CD4-positive, CD25-positive, alpha-beta regulatory T cell (primary cell): ENCODE measurements around the gene STAT5A. TPM values are rescaled to one million over a fixed set of nuclear protein-coding genes. Genes with fewer than 3 reads are reported as not detected.
"Not testable (repeated sequence)": the region's sequence is repeated elsewhere in the genome, so short reads cannot be mapped to it uniquely, and the experiment has no call there.

Source experiments
- ATAC-seq, 2 donors: fragments of 150-1000 bp; cut with Tn5 transposase; one replicate each; pipeline ENCODE4 v1.10.0; 2021; ENCODE audit warnings: low read depth in 2 of 2, moderate number of reproducible peaks in 2 of 2, moderate library complexity in 1 of 2
- DNase-seq, 3 donors: peaks; one replicate each; pipeline versions ENCODE4 v3.0.0 to v3.0.0-alpha.2; 2012 to 2022; ENCODE audit warnings: mixed read lengths in 1 of 3
- H3K27ac ChIP-seq: one replicate; pipeline ENCODE4 v1.7.0; 2013; ENCODE audit warnings: mild to moderate bottlenecking, low read length; ENCODE audit not compliant: insufficient read depth, poor library complexity, severe bottlenecking
- H3K27me3 ChIP-seq: one replicate; pipeline ENCODE4 v1.7.0; 2013; ENCODE audit warnings: low read length; ENCODE audit not compliant: control insufficient read depth, insufficient read depth
- H3K36me3 ChIP-seq: one replicate; pipeline ENCODE4 v1.7.0; 2013; ENCODE audit warnings: mild to moderate bottlenecking, low read length, moderate library complexity; ENCODE audit not compliant: control insufficient read depth, insufficient read depth
- H3K4me1 ChIP-seq: 2 replicates; pipeline ENCODE4 v1.7.0; 2013; ENCODE audit warnings: mild to moderate bottlenecking, low read length; ENCODE audit not compliant: insufficient read depth, control insufficient read depth, poor library complexity, severe bottlenecking
- H3K4me3 ChIP-seq: one replicate; pipeline ENCODE4 v1.7.0; 2013; ENCODE audit warnings: low read depth, mild to moderate bottlenecking, low read length, moderate library complexity
- H3K9me3 ChIP-seq, 2 experiments: 1 replicate in 1 of 2; 2 replicates in 1 of 2; pipeline ENCODE4 v1.7.0; 2013; ENCODE audit warnings: low read length in 2 of 2, mild to moderate bottlenecking in 1 of 2, moderate library complexity in 1 of 2; ENCODE audit not compliant: control insufficient read depth in 2 of 2
- H3K27ac Mint-ChIP-seq, 3 donors: one replicate each; pipeline ENCODE4 v1.8.0; 2020 to 2022; ENCODE audit warnings: mild to moderate bottlenecking in 3 of 3, mixed read lengths in 3 of 3, moderate library complexity in 2 of 3
- H3K27me3 Mint-ChIP-seq: one replicate; pipeline ENCODE4 v1.8.0; 2022; ENCODE audit warnings: mild to moderate bottlenecking, mixed read lengths
- H3K36me3 Mint-ChIP-seq: one replicate; pipeline ENCODE4 v1.8.0; 2020; ENCODE audit warnings: mixed read lengths
- H3K4me1 Mint-ChIP-seq, 4 donors: one replicate each; pipeline ENCODE4 v1.8.0; 2020 to 2022; ENCODE audit warnings: mixed read lengths in 4 of 4, mild to moderate bottlenecking in 1 of 4
- H3K4me3 Mint-ChIP-seq, 4 donors: one replicate each; pipeline ENCODE4 v1.8.0; 2020 to 2022; ENCODE audit warnings: mild to moderate bottlenecking in 4 of 4, mixed read lengths in 4 of 4, moderate library complexity in 3 of 4
- H3K9me3 Mint-ChIP-seq, 7 donors: one replicate each; pipeline ENCODE4 v1.8.0; 2020 to 2022; ENCODE audit warnings: mixed read lengths in 7 of 7, mild to moderate bottlenecking in 3 of 7, moderate library complexity in 2 of 7
- polyA plus RNA-seq, 4 donors: library from polyadenylated mRNA; unstranded; fragments of 300-500 nt; fragmentation: Illumina TruSeq; gene quantifications; one replicate each; pipeline ENCODE4 v1.2.3, GENCODE V29; 2021
- total RNA-seq: library from RNA; stranded (reverse); gene quantifications from one replicate; pipeline ENCODE4 v1.2.3, GENCODE V29; 2022

Gene STAT5A
- total and polyA plus RNA-seq, 5 donors from 2014 or later: 71.1 to 177 (median 76.8) TPM

DNA sequence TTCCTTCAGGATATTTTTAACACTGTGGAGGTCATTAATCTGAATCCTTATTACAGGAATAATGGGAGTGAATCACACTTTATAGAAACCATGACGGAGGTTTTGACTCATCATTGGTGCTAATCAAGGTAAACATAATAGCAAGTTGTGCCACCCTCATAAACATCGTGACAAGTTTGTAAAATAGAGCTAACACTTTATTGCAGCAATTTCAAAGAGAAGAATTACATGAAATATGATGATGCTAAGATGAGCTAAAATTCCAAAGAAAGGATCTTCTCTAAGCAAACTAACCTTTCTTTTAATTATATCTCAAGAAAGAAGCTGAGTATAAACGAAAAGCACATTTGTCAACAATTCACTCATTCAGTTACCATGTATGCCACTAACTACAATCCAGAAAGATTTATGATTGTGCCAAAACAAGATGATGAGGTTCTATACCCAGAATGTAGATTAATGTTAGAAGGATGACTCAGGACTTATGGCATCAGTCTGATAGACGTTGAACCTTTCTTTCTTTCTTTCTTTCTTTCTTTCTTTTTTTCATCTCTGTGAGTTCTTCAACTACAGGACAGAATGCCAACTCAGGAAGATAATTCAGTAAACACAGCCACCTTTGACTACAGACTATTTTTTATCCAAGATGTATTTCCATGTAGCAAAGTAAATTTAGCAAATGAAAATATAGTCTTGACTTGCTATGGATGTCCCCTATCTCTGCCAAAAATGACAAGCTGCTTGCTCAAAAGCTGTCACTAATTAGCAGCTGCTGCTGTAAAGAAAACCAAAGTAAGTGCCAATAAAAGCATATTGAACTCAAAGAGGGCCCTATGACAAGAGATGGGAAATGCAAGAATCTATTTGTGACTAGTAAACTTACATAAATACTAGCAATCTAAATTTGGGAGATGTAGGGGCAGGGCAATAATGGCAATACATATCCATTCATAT lies 35.4 kb upstream of the STAT5A start:
- peaks cover 6% of the 10 kb centered on the region for H3K36me3 Mint-ChIP-seq
- no peaks in the 10 kb centered on the region for H3K36me3 ChIP-seq
- H3K27ac Mint-ChIP-seq: peak overlapping the region; percentile 78 to 98 (median 88)
- H3K4me1 ChIP-seq: peaks cover 62% of the 10 kb centered on the region
- H3K4me3 ChIP-seq: peak overlapping the region; percentile 47
- peaks cover 0 to 2% (median 0%) of the 10 kb centered on the region in 7 donors for H3K9me3 Mint-ChIP-seq
- peak overlapping the region; percentile 90 for H3K27ac ChIP-seq
- no peak for DNase-seq
- H3K9me3 ChIP-seq: no peaks in the 10 kb centered on the region
- no peak for ATAC-seq
- H3K4me1 Mint-ChIP-seq: peaks cover 41 to 82% (median 62%) of the 10 kb centered on the region in 4 donors
- peak overlapping the region in 2 of 4 donors; percentile 29 to 66 for H3K4me3 Mint-ChIP-seq
- no peaks in the 10 kb centered on the region for H3K27me3 Mint-ChIP-seq
- H3K27me3 ChIP-seq: no peaks in the 10 kb centered on the region

DNA sequence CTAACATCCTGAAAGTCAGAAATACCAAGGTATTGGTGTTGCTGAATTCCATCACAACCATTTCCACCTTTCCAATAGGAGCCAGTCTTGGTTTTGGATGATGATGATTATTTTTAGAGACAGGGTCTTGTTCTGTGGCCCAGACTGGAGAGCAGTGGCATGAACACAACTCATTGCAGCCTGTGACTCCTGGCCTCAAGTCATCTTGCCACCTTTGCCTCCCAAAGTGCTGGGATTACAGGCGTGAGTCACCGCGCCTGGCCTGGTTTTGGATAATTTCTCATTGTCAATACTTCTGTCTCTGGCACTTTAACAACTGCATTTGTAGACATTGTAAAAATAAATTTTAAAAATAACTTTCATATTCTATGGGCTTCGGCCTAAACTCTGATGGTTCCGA lies 34.7 kb upstream of the STAT5A start:
- H3K9me3 Mint-ChIP-seq: peaks cover 0 to 2% (median 0%) of the 10 kb centered on the region in 7 donors
- DNase-seq (no peak), ATAC-seq (no peak)
- Histone ChIP-seq H3K27ac (peak overlapping the region; percentile 90), H3K4me3 (no peak overlapping the region), H3K36me3 (no peaks in the 10 kb centered on the region), H3K27me3 (no peaks in the 10 kb centered on the region), H3K4me1 (peaks cover 55% of the 10 kb centered on the region), H3K9me3 (no peaks in the 10 kb centered on the region)
- peak overlapping the region in 2 of 4 donors; percentile 32 to 66 for H3K4me3 Mint-ChIP-seq
- peaks cover 7% of the 10 kb centered on the region for H3K36me3 Mint-ChIP-seq
- H3K4me1 Mint-ChIP-seq: peaks cover 39 to 78% (median 58%) of the 10 kb centered on the region in 4 donors
- no peaks in the 10 kb centered on the region for H3K27me3 Mint-ChIP-seq
- peak overlapping the region in 2 of 3 donors; percentile 88 to 98 for H3K27ac Mint-ChIP-seq

DNA sequence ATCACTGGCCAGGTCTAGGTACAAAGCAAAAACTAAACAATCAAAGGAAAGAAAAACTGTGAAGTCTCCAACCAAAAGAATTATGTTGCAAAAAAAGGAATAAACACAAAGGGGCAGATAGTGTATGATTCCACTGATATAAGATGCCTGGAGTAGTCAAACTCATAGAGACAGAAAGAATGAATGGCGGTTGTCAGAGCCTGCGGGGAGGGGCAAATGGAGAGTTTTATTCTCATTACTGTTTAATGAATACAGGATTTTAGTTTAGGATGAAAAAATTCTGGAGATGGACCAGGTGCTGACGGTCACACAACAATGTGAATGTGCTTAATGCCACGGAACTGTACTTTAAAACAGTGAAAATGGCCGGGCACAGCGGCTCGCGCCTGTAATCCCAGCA lies 32.9 kb upstream of the STAT5A start:
- DNase-seq (no peak), ATAC-seq (no peak)
- Mint-ChIP-seq H3K9me3 (peaks cover 0 to 2% (median 0%) of the 10 kb centered on the region in 7 donors), H3K36me3 (peaks cover 6% of the 10 kb centered on the region), H3K27me3 (no peaks in the 10 kb centered on the region), H3K4me3 (no peak overlapping the region), H3K4me1 (peaks cover 33 to 76% (median 48%) of the 10 kb centered on the region in 4 donors), H3K27ac (peak overlapping the region in 1 of 3 donors; percentile 12)
- Histone ChIP-seq H3K27me3 (no peaks in the 10 kb centered on the region), H3K27ac (no peak overlapping the region), H3K36me3 (peaks cover 2% of the 10 kb centered on the region), H3K4me3 (no peak overlapping the region), H3K9me3 (no peaks in the 10 kb centered on the region), H3K4me1 (peaks cover 46% of the 10 kb centered on the region)

DNA sequence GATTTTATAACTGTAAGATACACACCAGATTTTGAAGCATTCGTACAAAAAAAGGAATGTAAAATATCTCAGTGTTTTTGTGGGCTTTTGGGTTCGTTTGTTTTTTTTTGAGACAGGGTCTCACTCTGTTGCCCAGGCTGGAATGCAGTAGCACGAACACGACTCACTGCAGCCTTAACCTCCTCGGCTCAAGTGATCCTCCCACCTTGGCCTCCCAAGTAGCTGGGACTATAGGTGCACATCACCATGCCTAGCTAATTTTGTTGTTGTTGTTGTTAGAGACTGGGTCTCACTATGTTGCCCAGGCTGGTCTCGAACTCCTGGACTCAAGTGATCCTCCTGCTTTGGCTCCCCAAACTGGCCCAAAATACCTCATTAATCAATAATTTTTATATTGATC lies 28.0 kb upstream of the STAT5A start:
- no peaks in the 10 kb centered on the region for H3K27me3 Mint-ChIP-seq
- Histone ChIP-seq H3K4me3 (no peak overlapping the region), H3K4me1 (peaks cover 18% of the 10 kb centered on the region), H3K36me3 (peaks cover 2% of the 10 kb centered on the region), H3K9me3 (no peaks in the 10 kb centered on the region), H3K27ac (no peak overlapping the region), H3K27me3 (no peaks in the 10 kb centered on the region)
- no peak overlapping the region for H3K27ac Mint-ChIP-seq
- peaks cover 12 to 60% (median 28%) of the 10 kb centered on the region in 4 donors for H3K4me1 Mint-ChIP-seq
- no peak for ATAC-seq
- no peak overlapping the region for H3K4me3 Mint-ChIP-seq
- DNase-seq: no peak
- no peaks in the 10 kb centered on the region for H3K9me3 Mint-ChIP-seq
- peaks cover 3% of the 10 kb centered on the region for H3K36me3 Mint-ChIP-seq

DNA sequence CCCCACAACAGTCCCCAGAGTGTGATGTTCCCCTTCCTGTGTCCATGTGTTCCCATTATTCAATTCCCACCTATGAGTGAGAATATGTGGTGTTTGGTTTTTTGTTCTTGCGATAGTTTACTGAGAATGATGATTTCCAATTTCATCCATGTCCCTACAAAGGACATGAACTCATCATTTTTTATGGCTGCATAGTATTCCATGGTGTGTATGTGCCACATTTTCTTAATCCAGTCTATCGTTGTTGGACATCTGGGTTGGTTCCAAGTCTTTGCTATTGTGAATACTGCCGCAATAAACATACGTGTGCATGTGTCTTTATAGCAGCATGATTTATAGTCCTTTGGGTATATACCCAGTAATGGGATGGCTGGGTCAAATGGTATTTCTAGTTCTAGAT lies 23.9 kb upstream of the STAT5A start:
- not testable (repeated sequence) for H3K4me3 Mint-ChIP-seq, ATAC-seq

DNA sequence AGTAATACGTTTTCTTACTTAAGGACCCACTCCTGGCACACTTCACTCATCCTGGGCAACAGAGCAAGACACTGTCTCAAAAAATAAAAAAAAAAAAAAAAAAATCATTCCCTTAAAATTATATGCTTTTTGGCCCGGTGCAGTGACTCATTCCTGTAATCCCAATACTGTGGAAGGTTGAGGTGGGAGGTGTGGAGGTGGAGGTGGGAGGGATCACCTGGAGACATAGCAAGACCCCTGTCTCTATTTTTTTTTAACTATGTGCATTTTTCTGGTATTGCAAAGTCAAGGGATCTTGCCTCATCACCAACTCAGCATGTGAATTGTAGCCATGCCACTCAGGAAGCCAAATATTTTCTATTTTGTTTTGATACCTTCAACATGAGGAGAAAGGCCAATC lies 21.8 kb upstream of the STAT5A start:
- Histone ChIP-seq H3K9me3 (no peaks in the 10 kb centered on the region), H3K27me3 (no peaks in the 10 kb centered on the region), H3K36me3 (no peaks in the 10 kb centered on the region), H3K4me1 (peaks cover 58% of the 10 kb centered on the region), H3K4me3 (peak overlapping the region; percentile 16), H3K27ac (peak overlapping the region; percentile 89)
- Mint-ChIP-seq H3K27ac (peak overlapping the region; percentile 57 to 88 (median 85)), H3K4me1 (peaks cover 30 to 75% (median 49%) of the 10 kb centered on the region in 4 donors), H3K4me3 (peak overlapping the region; percentile 53 to 74 (median 56)), H3K9me3 (no peaks in the 10 kb centered on the region), H3K36me3 (no peaks in the 10 kb centered on the region), H3K27me3 (no peaks in the 10 kb centered on the region)
- peak in 1 of 2 donors; percentile 5 for ATAC-seq
- DNase-seq: no peak

More for the DNA sequence above, 23.9 kb upstream of the STAT5A start:
- DNase-seq, H3K27ac ChIP-seq, H3K36me3 ChIP-seq, H3K4me3 ChIP-seq, H3K36me3 Mint-ChIP-seq, H3K27me3 Mint-ChIP-seq, H3K27ac Mint-ChIP-seq, H3K9me3 ChIP-seq, H3K9me3 Mint-ChIP-seq, H3K27me3 ChIP-seq: not testable (repeated sequence)
- H3K4me1 Mint-ChIP-seq: peaks cover 21 to 70% (median 33%) of the 10 kb centered on the region in 4 donors
- peaks cover 44% of the 10 kb centered on the region for H3K4me1 ChIP-seq

DNA sequence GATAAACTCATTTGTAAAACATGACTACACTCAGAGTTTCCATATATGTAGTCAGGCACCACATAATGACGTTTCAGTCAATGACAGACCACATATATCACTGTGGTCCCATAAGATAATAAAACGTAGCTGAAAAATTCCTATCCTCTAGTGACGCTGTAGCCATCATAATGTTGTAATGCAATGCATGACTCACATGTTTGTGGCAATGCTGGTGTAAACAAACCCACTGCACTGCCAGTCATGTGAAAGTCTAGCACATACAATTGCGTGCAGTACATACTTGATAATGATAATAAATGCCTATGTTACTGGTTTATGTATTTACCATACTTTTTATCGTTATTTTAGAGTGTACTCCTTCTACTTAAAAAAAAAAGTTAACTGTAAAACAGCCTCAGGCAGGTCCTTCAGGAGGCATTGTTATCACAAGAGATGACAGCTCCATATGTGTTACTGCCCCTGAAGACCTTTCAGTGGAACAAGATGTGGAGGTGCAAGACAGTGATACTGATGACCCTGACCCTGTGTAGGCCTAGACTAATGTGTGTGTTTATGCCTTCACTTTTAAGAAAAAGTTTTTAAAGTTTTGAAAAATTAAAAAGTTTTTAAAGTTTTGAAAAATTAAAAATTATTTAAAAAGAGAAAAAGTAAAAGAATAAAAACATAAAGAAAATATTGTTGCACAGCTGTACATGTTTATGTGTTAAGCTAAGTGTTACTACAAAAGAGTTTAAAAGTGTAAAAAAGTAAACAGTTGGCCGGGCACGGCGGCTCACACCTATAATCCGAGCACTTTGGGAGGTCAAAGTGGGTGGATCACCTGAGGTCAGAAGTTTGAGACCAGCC lies 21.2 kb upstream of the STAT5A start:
- no peaks in the 10 kb centered on the region for H3K9me3 Mint-ChIP-seq
- no peaks in the 10 kb centered on the region for H3K36me3 Mint-ChIP-seq
- H3K4me3 Mint-ChIP-seq: peak overlapping the region; percentile 46 to 74 (median 56)
- H3K4me1 ChIP-seq: peaks cover 65% of the 10 kb centered on the region
- peak; percentile 74 to 76 for ATAC-seq
- peak overlapping the region; percentile 89 for H3K27ac ChIP-seq
- peaks cover 32 to 80% (median 54%) of the 10 kb centered on the region in 4 donors for H3K4me1 Mint-ChIP-seq
- H3K9me3 ChIP-seq: no peaks in the 10 kb centered on the region
- no peaks in the 10 kb centered on the region for H3K36me3 ChIP-seq
- H3K27me3 Mint-ChIP-seq: no peaks in the 10 kb centered on the region
- H3K27ac Mint-ChIP-seq: peak overlapping the region; percentile 85 to 88 (median 85)
- H3K4me3 ChIP-seq: peak overlapping the region; percentile 16
- peak; percentile 53 to 66 (median 58) for DNase-seq
- H3K27me3 ChIP-seq: no peaks in the 10 kb centered on the region
